ENCODE measurements around the gene ROBO1.

ROBO1 gene

GRCh38 chr3:79436387-79436786 lies 331.4 kb downstream of the ROBO1 start:
- DNase-seq, result no peak

GRCh38 chr3:79427081-79427480 lies 340.7 kb downstream of the ROBO1 start:
- DNase-seq, result no peak

GRCh38 chr3:79424811-79425210 lies 343.0 kb downstream of the ROBO1 start:
- DNase-seq, result no peak

GRCh38 chr3:79423417-79423816 lies 344.4 kb downstream of the ROBO1 start:
- no peak for DNase-seq

- no peak for DNase-seq
Observed at GRCh38 chr3:79421273-79421672, 346.5 kb downstream of the ROBO1 start.

- no peak for DNase-seq
Observed at GRCh38 chr3:79418855-79419621, 348.8 kb downstream of the ROBO1 start.

- DNase-seq, result no peak
Observed at GRCh38 chr3:79415356-79415755, 352.4 kb downstream of the ROBO1 start.

GRCh38 chr3:79414806-79415205 lies 353.0 kb downstream of the ROBO1 start:
- DNase-seq, result no peak

- no peak for DNase-seq
Observed at GRCh38 chr3:79414035-79414434, 353.8 kb downstream of the ROBO1 start.

GRCh38 chr3:79412537-79412936 lies 355.3 kb downstream of the ROBO1 start:
- DNase-seq, result no peak

GRCh38 chr3:79410617-79411016 lies 357.2 kb downstream of the ROBO1 start:
- no peak for DNase-seq

- DNase-seq, result no peak
Observed at GRCh38 chr3:79410136-79410535, 357.7 kb downstream of the ROBO1 start.

- DNase-seq, result no peak
Observed at GRCh38 chr3:79406175-79406574, 361.6 kb downstream of the ROBO1 start.

GRCh38 chr3:79405183-79405582 lies 362.6 kb downstream of the ROBO1 start:
- DNase-seq, result no peak

GRCh38 chr3:79396595-79396994 lies 371.2 kb downstream of the ROBO1 start:
- no peak for DNase-seq

- DNase-seq, result no peak
Observed at GRCh38 chr3:79392479-79392878, 375.3 kb downstream of the ROBO1 start.

- no peak for DNase-seq
Observed at GRCh38 chr3:79390352-79390751, 377.4 kb downstream of the ROBO1 start.

GRCh38 chr3:79385211-79385610 lies 382.6 kb downstream of the ROBO1 start:
- DNase-seq, result no peak

GRCh38 chr3:79383402-79384012 lies 384.3 kb downstream of the ROBO1 start:
- no peak for DNase-seq

- no peak for DNase-seq
Observed at GRCh38 chr3:79380581-79380980, 387.2 kb downstream of the ROBO1 start.

GRCh38 chr3:79378064-79378463 lies 389.7 kb downstream of the ROBO1 start:
- no peak for DNase-seq

GRCh38 chr3:79369306-79369705 lies 398.5 kb downstream of the ROBO1 start:
- no peak for DNase-seq

- no peak for DNase-seq
Observed at GRCh38 chr3:79368403-79368802, 399.4 kb downstream of the ROBO1 start.

- DNase-seq, result no peak
Observed at GRCh38 chr3:79367803-79368202, 400.0 kb downstream of the ROBO1 start.

GRCh38 chr3:79367066-79367465 lies 400.7 kb downstream of the ROBO1 start:
- no peak for DNase-seq
